Peyer's patch (tissue), 4 donors: ENCODE measurements around the gene LEF1. TPM values are rescaled to one million over a fixed set of nuclear protein-coding genes. Genes with fewer than 3 reads are reported as not detected.

Experiments
- DNase-seq, 3 donors: peaks; one replicate each; pipeline ENCODE4 v3.0.0-alpha.2; 2017 to 2019
- H3K27ac ChIP-seq, 4 donors: fragments of 200-600 bp; sonication (generic); one replicate each; pipeline ENCODE4 v1.5.1; 2016 to 2019
- H3K27me3 ChIP-seq, 2 donors: fragments of 200-600 bp; sonication (generic); one replicate each; pipeline ENCODE4 v1.5.1; 2019
- H3K36me3 ChIP-seq, 3 donors: fragments of 200-600 bp; sonication (generic); one replicate each; pipeline ENCODE4 v1.5.1; 2016 to 2019
- H3K4me1 ChIP-seq, 4 donors: fragments of 200-600 bp; sonication (generic); one replicate each; pipeline ENCODE4 v1.5.1; 2016 to 2019
- H3K4me3 ChIP-seq, 4 donors: fragments of 200-600 bp; sonication (generic); 1 replicate in 3 of 4; 2 replicates in 1 of 4; pipeline ENCODE4 v1.5.1; 2016 to 2019; ENCODE audit warnings: mild to moderate bottlenecking in 1 of 4
- H3K9me3 ChIP-seq, 4 donors: fragments of 200-600 bp; sonication (generic); one replicate each; pipeline ENCODE4 v1.5.1; 2016 to 2019; ENCODE audit warnings: mild to moderate bottlenecking in 1 of 4
- POLR2A ChIP-seq, 2 donors: fragments of 450-650 bp; IDR thresholded peaks; one replicate each; pipeline ENCODE4 v1.5.1; 2017; ENCODE audit warnings: antibody characterized with exemption in 2 of 2, mild to moderate bottlenecking in 2 of 2, moderate library complexity in 2 of 2
- total RNA-seq, 4 donors: library from RNA; depleted of rRNA; stranded (reverse); fragments of >200 nt; gene quantifications; one replicate each; pipeline ENCODE4 v1.1.0, GENCODE V29; 2016
- TF ChIP-seq, protein P1 (sequence below), 6 experiments: fragments of 450-650 bp in 4 of 6; fragments of 200-600 bp in 2 of 6; sonication (generic) in 1 of 6; IDR thresholded peaks; one replicate each; pipeline ENCODE4 v1.5.1; 2017 to 2019; ENCODE audit warnings: antibody characterized with exemption in 6 of 6, mild to moderate bottlenecking in 3 of 6, moderate library complexity in 1 of 6

Gene LEF1
- total RNA-seq, 4 donors from 2014 or later: 0.53 to 34.7 (median 4.4) TPM

DNA sequence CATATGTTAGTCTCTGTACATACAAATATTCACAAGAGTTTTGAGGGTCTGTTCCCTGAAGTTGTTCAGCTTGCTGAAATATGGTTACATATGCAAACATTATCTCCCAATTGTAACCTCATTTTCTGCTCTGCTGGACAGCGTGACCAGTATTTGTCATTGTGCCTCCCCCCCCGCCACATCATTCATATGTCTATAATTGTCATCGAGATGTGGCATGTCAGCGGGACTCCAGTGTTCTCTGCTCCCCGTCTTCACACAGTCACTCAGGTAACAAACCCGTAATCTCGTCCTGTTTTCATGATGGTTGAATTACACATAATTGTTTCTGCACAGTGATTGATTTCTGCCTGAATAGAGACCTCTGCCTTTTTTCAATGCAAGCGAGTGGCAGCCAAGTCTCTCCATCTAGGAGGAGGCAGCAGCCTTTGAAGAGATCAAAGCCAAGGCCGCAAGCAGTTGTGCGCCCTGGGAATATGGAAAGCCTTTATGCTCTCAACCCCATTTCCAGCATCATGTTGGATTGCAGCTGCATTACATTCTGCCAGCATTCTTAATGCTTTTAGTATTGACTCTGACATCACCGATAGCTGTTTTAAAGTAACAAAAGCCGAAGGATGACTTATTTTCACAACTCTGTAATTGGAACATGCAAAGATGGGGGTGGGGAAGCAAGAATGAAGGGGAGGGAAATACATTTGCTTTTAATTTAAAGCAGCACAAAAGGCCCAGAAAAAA is 27.4 kb downstream of the LEF1 start:
- TF ChIP-seq, protein P1, sequence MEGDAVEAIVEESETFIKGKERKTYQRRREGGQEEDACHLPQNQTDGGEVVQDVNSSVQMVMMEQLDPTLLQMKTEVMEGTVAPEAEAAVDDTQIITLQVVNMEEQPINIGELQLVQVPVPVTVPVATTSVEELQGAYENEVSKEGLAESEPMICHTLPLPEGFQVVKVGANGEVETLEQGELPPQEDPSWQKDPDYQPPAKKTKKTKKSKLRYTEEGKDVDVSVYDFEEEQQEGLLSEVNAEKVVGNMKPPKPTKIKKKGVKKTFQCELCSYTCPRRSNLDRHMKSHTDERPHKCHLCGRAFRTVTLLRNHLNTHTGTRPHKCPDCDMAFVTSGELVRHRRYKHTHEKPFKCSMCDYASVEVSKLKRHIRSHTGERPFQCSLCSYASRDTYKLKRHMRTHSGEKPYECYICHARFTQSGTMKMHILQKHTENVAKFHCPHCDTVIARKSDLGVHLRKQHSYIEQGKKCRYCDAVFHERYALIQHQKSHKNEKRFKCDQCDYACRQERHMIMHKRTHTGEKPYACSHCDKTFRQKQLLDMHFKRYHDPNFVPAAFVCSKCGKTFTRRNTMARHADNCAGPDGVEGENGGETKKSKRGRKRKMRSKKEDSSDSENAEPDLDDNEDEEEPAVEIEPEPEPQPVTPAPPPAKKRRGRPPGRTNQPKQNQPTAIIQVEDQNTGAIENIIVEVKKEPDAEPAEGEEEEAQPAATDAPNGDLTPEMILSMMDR (IDR thresholded peaks at IDR 0.05): no peak
- TF ChIP-seq POLR2A (IDR thresholded peaks at IDR 0.05): no peak

DNA sequence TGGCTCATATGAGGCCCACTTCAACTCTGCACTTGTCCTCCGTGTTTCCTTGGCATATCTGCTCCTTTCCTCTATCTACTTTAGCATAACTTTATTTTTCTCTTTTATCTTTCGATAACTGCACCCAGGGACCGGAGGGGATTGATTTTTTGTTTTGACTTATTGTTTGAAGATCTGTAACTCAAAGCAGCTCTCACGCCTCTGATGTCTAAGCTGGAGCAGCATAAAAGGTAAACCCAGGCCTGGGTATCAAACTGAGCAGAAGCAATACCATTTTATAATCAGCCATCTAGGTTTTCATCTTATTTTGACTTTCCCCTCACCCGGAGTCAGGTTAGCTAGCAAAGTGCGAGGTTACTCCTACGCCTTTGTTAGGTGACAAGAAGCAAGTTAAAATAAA is 28.4 kb downstream of the LEF1 start:
- H3K4me3 ChIP-seq: no peak overlapping the region
- H3K27me3 ChIP-seq: no peaks in the 10 kb centered on the region
- H3K4me1 ChIP-seq: no peaks in the 10 kb centered on the region
- H3K27ac ChIP-seq: no peak overlapping the region
- H3K9me3 ChIP-seq: no peaks in the 10 kb centered on the region
- no peak for TF ChIP-seq POLR2A (IDR thresholded peaks at IDR 0.05)
- TF ChIP-seq, protein P1 (IDR thresholded peaks at IDR 0.05): no peak
- H3K36me3 ChIP-seq: no peaks in the 10 kb centered on the region
- no peak for DNase-seq

More for the DNA sequence above, 27.4 kb downstream of the LEF1 start:
- Histone ChIP-seq H3K4me1 (no peaks in the 10 kb centered on the region), H3K27ac (no peak overlapping the region), H3K9me3 (no peaks in the 10 kb centered on the region), H3K36me3 (no peaks in the 10 kb centered on the region), H3K27me3 (no peaks in the 10 kb centered on the region), H3K4me3 (no peak overlapping the region)
- DNase-seq: no peak

DNA sequence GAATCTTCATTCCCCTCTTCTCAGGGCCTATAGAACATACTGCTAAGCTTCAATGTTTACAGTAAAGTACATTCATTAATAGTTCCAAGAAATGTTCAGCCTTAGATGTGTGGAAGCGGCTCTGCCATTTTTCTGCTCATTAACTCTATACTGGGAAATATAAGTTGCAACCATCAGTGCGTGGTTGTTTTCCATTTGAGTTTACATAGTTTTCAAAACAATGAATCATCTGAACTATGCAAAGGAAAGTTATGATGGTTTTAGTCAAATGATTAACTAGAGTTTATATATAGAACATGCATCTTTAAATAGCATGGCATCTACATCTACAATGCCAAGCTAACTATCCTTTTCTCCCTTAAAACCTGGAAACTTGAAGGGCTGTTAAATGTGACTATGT is 29.6 kb downstream of the LEF1 start:
- H3K4me1 ChIP-seq: no peaks in the 10 kb centered on the region
- no peak overlapping the region for H3K4me3 ChIP-seq
- no peak for TF ChIP-seq POLR2A (IDR thresholded peaks at IDR 0.05)
- TF ChIP-seq, protein P1 (IDR thresholded peaks at IDR 0.05): no peak
- H3K9me3 ChIP-seq: no peaks in the 10 kb centered on the region
- no peaks in the 10 kb centered on the region for H3K36me3 ChIP-seq
- DNase-seq: no peak
- no peak overlapping the region for H3K27ac ChIP-seq
- no peaks in the 10 kb centered on the region for H3K27me3 ChIP-seq

DNA sequence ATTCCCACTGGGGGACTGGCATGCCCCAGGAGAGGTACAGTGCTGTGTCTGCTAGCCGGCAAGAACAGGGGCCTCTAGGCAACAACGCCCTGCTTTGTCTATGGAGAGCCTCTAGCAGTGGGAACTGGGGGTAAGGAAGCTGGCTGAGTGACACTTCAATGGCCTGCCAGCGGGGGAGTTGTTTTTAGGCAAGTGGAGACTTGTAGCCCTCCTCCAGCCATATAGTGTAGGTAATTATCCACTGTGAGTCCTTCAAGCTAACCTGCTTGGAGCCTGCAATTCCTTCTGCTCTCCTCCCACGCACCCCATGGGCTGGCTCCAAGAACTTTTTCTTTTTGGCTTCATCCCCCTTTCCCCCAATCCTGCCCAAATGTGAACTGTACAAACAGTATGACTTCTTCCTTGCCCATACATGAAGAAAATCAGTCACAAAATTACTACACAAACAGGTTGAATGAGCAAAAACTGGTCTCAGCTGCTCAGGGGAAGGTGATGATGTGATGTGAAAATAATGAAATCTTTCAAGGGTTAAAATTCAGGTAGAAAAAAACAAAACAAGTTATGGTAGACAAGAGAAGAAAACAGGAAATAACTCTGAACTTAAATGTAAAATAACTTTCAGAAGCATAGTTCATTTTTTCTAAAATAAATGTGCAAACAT is 33.1 kb downstream of the LEF1 start:
- no peaks in the 10 kb centered on the region for H3K36me3 ChIP-seq
- H3K27ac ChIP-seq: no peak overlapping the region
- H3K4me1 ChIP-seq: no peaks in the 10 kb centered on the region
- TF ChIP-seq, protein P1 (IDR thresholded peaks at IDR 0.05): no peak
- no peak for TF ChIP-seq POLR2A (IDR thresholded peaks at IDR 0.05)
- DNase-seq: no peak
- H3K27me3 ChIP-seq: no peaks in the 10 kb centered on the region
- no peaks in the 10 kb centered on the region for H3K9me3 ChIP-seq
- H3K4me3 ChIP-seq: no peak overlapping the region

DNA sequence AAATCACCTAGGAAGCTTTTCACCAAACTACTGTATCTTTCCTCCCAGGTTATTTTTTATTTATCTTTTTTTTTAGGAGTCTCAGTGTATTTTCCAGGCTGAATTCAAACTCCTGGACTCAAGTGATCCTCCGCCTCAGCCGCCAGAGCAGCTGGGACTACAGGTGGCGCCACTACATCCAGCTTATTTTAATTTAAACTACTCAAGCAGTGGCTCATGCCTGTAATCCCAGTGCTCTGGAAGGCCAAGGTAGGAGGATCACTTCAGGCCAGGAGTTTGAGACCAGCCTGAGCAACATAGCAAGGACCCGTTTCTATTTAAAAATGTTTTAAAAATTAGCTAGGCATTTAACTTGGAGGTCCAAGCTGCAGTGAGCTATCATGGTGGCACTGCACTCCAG is 37.8 kb downstream of the LEF1 start:
- Histone ChIP-seq H3K9me3 (no peaks in the 10 kb centered on the region), H3K4me1 (no peaks in the 10 kb centered on the region), H3K4me3 (no peak overlapping the region), H3K27me3 (no peaks in the 10 kb centered on the region), H3K27ac (no peak overlapping the region), H3K36me3 (no peaks in the 10 kb centered on the region)
- TF ChIP-seq, protein P1 (IDR thresholded peaks at IDR 0.05): no peak
- TF ChIP-seq POLR2A (IDR thresholded peaks at IDR 0.05): no peak
- no peak for DNase-seq
